ENCODE data around the gene NKPD1.
A peak's percentile ranks its signal among the peaks of the same experiment; 100 is the strongest.

The NKPD1 gene

GRCh38 chr19:45140533-45140932, 20.2 kb downstream of the NKPD1 start:
- no peak for DNase-seq (ENCODE audit: low read depth in 2 of 2)

- DNase-seq (ENCODE audit: low read depth in 2 of 2) = no peak
These were observed 20.7 kb downstream of the NKPD1 start for GRCh38 chr19:45140144-45140503.

GRCh38 chr19:45139286-45140143, 21.3 kb downstream of the NKPD1 start:
- DNase-seq (ENCODE audit: low read depth in 2 of 2) = no peak

GRCh38 chr19:45138303-45138751, 22.5 kb downstream of the NKPD1 start:
- DNase-seq (ENCODE audit: low read depth in 2 of 2) = no peak

GRCh38 chr19:45137179-45137761, 23.5 kb downstream of the NKPD1 start:
- DNase-seq (ENCODE audit: low read depth in 2 of 2) = no peak

GRCh38 chr19:45136507-45137178, 24.1 kb downstream of the NKPD1 start:
- no peak for DNase-seq (ENCODE audit: low read depth in 2 of 2)

GRCh38 chr19:45135176-45135885, 25.5 kb downstream of the NKPD1 start:
- no peak for DNase-seq (ENCODE audit: low read depth in 2 of 2)

GRCh38 chr19:45133661-45134060, 27.1 kb downstream of the NKPD1 start:
- DNase-seq (ENCODE audit: low read depth in 2 of 2) = no peak

GRCh38 chr19:45130888-45131615, 29.7 kb downstream of the NKPD1 start:
- no peak for DNase-seq (ENCODE audit: low read depth in 2 of 2)

- no peak for DNase-seq (ENCODE audit: low read depth in 2 of 2)
These were observed 30.5 kb downstream of the NKPD1 start for GRCh38 chr19:45130236-45130635.

- DNase-seq (ENCODE audit: low read depth in 2 of 2) = no peak
These were observed 32.0 kb downstream of the NKPD1 start for GRCh38 chr19:45128806-45129205.

- DNase-seq (ENCODE audit: low read depth in 2 of 2) = no peak
These were observed 32.6 kb downstream of the NKPD1 start for GRCh38 chr19:45128146-45128545.

- no peak for DNase-seq (ENCODE audit: low read depth in 2 of 2)
These were observed 34.1 kb downstream of the NKPD1 start for GRCh38 chr19:45126654-45127053.

- DNase-seq (ENCODE audit: low read depth in 2 of 2) = peak; percentile 5 to 7
These were observed 34.7 kb downstream of the NKPD1 start for GRCh38 chr19:45125975-45126493.

- no peak for DNase-seq (ENCODE audit: low read depth in 2 of 2)
These were observed 35.4 kb downstream of the NKPD1 start for GRCh38 chr19:45125360-45125759.

- DNase-seq (ENCODE audit: low read depth in 2 of 2) = no peak
These were observed 36.8 kb downstream of the NKPD1 start for GRCh38 chr19:45124021-45124420.

GRCh38 chr19:45123440-45123850, 37.3 kb downstream of the NKPD1 start:
- no peak for DNase-seq (ENCODE audit: low read depth in 2 of 2)

- no peak for DNase-seq (ENCODE audit: low read depth in 2 of 2)
These were observed 38.0 kb downstream of the NKPD1 start for GRCh38 chr19:45122832-45123231.

- no peak for DNase-seq (ENCODE audit: low read depth in 2 of 2)
These were observed 38.9 kb downstream of the NKPD1 start for GRCh38 chr19:45121827-45122345.

- DNase-seq (ENCODE audit: low read depth in 2 of 2) = no peak
These were observed 41.2 kb downstream of the NKPD1 start for GRCh38 chr19:45119582-45119981.
